Esophagus squamous epithelium (tissue), 4 donors: ENCODE results near the gene FNDC3B.

Experiments used
- CTCF ChIP-seq, 6 experiments: fragments of 450-650 bp in 4 of 6; fragments of 200-600 bp in 2 of 6; sonication (generic) in 2 of 6; IDR thresholded peaks; one replicate each; pipeline ENCODE4 v1.5.1; 2016 to 2019; ENCODE audit warnings: antibody characterized with exemption in 6 of 6, mild to moderate bottlenecking in 4 of 6, moderate library complexity in 4 of 6
- POLR2A ChIP-seq, 4 donors: fragments of 450-650 bp; IDR thresholded peaks; one replicate each; pipeline ENCODE4 v1.6.1; 2017; ENCODE audit warnings: antibody characterized with exemption in 4 of 4, mild to moderate bottlenecking in 4 of 4, moderate library complexity in 3 of 4

DNA sequence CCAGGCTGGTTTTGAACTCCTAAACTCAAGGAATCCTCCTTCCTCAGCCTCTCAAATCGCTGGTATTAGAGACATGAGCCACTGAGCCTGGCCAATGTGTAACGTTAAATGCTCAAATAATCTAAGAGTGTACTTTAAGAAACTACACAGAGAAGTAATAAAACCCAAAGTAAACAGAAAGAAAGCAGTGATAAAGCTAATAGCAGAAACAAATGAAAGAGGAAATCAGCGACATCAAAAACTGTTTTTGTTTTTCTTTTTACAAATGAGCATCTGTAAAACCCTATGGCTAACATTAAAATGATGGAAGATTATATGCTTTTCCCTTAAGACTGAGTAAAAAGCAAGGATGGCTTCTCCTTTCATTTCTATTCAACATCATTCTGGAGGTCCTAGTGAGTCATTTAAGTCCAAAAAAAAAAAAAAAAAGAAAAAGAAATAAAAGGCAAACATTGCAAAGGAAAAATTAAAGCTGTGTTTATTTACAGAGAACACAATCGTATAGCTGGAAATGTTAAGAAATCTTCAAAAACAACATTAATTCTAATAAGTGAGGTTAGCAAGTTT, 36.8 kb upstream of the FNDC3B start:
- TF ChIP-seq CTCF (IDR thresholded peaks at IDR 0.05) (no peak), POLR2A (IDR thresholded peaks at IDR 0.05) (no peak)
